Inferior parietal cortex (tissue), 1 donor: ENCODE results near the gene PLAGL2.
"Not testable (repeated sequence)": the region's sequence is repeated elsewhere in the genome, so short reads cannot be mapped to it uniquely, and the experiment has no call there.

Source experiments
- DNase-seq: peaks from one replicate; pipeline ENCODE4 v3.0.0-alpha.2; 2016; ENCODE audit errors: extremely low spot score

Gene PLAGL2

DNA sequence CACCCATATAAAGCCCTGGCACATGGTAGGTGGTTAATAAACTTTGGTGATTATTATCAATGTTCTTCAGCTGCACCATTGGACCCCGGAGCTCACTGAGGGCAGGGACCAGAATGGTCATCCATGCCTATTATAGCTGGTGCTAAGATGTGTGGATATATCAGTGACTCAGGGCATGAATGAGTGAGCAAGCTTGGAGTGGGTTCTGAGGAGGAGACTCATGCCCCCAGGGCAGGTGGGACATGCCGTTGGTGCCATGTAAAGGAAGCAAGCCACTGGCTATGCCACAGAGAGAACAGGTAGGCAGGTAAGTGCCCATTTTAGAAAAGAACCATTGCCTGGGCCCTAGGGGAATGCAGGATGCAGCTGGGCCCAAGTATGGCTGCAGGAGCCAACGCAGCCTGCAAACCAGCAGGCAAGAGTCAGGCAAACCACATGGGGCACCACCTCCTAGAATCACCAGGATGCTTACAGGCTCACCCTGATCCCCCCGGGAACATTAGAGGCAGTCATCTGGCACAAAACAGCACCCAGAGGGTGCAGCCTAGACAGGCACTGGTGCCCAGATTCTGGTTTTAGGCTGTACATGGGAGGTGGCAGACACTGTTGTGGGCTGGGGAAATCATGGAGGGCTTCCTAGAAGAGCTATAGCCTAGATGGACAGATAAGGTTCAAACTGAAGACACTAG, 23.5 kb downstream of the PLAGL2 start:
- no peak for DNase-seq

DNA sequence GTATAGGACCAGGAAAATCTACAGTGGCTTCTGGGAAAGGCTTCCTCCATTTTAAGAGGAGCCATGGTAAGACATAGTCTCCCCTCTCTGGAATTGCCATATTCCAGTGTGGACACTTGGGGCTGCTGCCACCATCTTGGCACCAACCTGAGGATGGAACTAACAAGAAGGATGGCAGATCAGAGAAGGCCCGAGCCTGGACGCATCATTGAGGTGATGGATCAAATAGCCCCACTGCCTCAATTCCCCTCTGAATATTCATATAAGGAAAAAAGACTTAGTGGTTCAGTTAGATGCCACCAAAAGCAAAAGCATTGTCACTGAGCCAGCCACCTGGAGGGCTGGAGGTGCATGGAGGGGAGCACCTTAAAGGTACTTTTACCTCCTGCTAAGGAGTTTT, 25.9 kb downstream of the PLAGL2 start:
- DNase-seq: no peak

DNA sequence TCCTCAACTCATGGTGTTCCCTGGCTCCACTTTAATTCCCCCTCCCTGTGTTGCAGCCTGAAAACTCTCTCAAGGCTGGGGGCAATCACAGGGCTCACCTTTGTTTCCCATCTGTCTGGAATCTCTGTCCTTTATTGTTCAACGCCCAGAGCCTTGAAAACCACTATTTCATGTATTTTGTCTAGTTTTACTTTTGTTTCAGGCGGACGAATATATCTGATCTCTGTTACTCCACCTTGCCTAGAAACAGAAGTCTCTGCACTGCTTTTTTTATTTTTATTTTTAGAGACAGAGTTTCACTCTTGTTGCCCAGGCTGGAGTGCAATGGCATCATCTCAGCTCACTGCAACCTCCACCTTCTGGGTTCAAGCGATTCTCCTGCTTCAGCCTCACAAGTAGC, 27.6 kb downstream of the PLAGL2 start:
- DNase-seq: no peak

DNA sequence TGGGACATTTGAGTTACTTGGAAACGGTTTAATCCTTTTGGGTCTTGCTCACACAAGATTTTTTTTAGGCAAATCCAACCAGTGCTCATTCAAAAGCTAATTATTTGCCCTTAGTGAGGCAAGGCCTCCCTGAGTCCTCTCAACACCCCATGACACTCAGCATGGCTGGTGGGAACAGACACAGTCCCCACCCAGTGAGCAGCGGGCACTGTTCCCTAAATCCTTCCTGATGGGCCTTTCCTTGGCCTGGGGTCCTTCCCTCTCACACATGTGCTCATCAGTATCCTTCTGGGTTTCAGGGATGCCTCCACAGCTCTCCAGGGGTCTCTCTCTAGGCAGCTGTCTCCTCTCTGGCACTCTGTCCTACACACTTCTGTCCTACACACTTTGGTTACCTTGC, 28.0 kb downstream of the PLAGL2 start:
- DNase-seq: no peak

DNA sequence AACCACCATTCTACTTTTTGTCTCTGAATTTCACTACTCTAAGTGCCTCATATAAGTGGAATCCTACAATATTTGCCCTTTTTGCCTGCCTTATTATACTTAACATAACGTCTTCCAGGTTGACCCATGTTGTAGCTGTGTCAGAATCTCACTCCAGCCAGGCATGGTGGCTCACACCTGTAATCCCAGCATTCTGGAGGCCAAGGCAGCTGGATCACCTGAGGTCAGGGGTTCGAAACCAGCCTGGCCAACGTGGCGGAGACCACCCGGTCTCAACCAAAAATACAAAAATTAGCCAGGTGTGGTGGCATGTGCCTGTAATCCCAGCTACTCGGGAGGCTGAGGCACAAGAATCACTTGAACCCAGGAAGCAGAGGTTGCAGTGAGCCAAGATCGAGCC, 29.8 kb downstream of the PLAGL2 start:
- DNase-seq: not testable (repeated sequence)

DNA sequence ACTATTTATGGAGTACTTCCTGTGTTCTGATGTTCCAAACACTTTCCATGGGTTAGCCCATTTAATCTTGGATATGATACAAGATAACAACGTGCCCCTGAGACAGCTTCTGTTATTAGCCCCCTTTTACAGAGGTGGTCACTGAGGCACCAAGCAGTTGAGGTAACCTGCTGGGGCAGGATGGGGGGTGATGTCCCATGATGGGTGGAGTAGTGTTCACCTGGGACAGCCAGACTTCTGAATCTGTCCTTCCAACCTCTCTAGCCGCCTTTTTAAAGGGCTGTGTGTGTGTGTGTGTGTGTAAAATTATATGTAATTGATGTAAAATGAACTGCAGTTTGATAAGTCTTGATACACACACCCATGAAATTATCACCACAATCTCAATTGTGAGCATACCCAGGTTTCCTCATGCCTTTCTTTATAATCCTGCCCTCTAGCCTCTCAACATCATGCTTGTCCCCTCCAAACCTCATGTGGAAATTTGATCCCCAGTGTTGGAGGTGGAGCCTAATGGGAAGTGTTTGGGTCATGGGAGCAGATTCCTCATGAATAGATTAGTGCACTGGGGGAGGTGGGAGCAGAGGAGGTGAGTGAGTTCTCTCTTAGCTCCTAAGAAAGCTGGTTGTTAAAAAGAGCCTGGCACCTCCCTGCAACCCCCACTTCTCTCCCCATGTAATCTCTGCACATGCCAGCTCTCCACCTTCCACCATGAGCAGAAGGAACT, 39.2 kb downstream of the PLAGL2 start:
- no peak for DNase-seq

DNA sequence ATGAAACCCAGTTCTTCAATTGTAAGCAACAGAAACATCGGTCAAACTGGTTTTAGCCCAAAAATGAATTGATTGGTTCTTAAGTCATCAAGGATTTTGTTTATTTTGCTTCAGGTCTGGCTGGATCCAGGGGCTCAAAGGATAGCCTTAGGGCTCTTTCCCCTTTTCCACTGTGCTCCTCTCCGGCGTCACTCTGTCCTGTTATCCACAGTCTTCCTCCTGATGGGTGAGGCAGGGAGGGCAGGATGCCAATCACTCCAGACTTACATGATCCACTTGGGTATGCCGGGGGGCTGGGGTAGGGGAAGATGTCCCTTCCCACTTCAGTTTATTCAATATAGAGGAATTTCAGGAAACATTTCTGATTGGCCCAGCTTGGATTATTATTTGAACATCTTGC, 40.0 kb downstream of the PLAGL2 start:
- DNase-seq: no peak

DNA sequence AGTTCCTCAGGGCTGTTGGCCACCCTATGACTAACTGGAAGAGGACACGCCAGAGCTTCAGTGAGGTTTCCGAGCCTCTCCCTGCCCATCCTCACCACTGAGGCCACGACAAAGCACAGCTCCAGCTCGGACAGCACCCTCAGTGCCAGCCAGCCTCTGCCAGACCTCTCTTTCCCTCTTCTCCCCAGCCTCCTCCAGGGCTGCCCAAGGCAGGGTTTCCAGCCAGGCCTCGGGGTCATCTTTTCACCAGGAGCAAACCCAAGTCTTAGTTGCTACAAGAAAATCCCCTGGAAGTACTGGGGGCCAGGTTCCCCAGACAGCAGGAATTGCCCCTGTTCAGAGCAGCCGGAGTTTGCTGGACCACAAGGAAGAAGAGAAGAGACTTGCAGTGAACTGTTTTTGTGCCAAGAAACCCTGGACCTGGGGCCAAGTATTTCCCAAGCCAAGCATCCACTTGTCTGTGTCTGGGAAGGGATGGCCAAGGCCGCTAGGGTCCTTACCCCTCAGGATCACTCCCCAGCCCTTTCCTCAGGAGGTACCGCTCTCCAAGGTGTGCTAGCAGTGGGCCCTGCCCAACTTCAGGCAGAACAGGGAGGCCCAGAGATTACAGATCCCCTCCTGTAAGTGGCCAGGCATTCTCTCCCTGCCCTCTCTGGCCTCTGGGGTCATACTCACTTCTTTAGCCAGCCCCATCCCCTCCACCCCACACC, 41.6 kb downstream of the PLAGL2 start:
- no peak for DNase-seq

DNA sequence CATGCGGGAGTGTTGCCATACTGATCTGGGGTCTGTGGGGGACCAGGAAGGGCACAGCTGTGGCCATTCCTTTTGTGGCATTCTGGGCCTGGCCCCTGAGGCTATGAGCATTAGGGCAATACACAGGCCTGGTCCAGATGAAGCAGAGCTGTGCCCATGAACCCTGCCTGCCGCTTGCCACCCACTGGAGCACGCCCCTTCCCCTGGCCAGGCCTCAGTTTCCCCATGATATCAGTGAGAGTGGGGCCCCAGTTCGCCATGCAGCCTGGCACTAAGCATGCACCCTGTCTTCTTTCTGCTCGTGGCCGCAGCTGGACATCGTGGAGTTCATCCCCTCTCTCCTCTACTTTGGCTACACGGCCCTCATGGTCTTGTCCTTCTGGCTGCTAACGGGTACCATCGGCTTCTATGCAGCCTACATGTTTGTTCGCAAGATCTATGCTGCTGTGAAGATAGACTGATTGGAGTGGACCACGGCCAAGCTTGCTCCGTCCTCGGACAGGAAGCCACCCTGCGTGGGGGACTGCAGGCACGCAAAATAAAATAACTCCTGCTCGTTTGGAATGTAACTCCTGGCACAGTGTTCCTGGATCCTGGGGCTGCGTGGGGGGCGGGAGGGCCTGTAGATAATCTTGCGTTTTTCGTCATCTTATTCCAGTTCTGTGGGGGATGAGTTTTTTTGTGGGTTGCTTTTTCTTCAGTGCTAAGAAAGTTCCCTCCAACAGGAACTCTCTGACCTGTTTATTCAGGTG, 42.4 kb downstream of the PLAGL2 start:
- DNase-seq: no peak

DNA sequence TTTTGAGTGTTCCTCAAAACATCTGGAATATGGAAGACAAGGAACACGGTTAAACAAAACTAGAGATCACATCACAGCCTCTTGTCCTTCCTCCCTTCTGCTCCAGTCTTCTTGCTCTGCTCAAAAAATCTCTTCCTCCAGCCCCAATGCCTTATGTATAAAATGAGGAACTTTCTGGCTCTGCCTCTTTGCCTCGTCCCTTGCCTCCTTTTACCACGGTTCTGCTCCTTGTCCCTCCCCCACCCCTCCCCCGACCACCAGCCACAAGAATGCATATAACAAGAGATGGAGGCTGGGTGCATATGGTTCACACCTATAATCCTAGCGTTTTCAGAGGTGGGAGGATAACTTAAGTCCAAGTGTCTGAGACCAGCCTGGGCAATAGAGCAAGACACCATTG, 43.6 kb downstream of the PLAGL2 start:
- no peak for DNase-seq

DNA sequence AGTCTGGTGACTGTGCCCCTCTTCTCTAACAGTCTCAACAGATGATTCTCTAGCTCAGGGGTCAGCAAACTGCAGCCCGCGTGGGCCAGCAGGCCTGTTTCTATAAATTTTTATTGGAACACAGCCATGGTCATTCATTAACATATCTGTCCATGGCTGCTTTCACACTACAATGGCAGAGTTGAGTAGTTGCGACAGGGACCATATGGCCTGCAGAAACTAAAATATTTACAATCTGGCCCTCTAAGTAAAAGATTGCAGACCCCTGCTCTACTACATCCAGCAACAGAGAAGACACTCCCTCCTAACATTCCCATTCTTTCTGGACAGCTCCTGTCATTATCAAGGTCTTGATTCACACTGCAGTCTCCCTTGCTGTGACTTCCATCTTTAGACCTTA, 45.2 kb downstream of the PLAGL2 start:
- DNase-seq: no peak

DNA sequence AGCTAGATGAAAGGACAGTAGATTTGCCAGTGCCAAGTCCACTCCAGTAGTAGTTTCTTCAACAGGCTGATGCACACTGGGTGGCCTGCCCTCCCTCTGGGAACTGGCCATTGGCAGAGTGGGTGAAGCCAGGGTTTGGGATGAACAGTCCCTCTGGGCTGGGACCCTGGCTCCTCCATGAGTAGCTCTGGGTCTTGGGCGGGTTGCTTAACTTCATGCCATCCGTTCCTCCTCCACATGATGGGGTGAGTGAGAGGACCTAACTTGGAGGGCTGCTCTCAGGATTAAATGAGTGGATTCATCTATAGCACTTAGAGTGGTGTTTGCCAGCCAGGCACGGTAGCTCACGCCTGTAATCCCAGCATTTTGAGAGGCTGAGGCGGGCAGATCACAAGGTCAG, 47.2 kb downstream of the PLAGL2 start:
- DNase-seq: no peak

DNA sequence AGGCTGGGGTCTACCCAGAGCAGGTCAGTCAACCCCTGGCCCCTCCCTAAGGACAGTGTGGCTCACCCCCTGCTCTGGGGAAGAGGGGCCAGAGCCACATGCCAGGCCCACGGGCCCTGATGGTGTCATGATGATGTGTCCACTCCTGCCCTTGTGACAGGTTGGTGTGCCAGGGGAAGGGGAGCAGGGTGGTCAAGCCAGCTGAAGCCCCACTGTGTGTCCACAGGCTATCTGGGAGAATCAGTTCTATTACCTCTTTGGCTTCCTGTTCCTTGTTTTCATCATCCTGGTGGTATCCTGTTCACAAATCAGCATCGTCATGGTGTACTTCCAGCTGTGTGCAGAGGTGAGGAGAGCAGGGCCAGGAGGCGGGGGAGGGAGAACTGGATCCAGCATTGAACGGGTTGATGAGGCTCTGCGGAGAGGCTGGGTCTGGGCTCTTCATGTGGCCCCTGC, 47.7 kb downstream of the PLAGL2 start:
- no peak for DNase-seq

DNA sequence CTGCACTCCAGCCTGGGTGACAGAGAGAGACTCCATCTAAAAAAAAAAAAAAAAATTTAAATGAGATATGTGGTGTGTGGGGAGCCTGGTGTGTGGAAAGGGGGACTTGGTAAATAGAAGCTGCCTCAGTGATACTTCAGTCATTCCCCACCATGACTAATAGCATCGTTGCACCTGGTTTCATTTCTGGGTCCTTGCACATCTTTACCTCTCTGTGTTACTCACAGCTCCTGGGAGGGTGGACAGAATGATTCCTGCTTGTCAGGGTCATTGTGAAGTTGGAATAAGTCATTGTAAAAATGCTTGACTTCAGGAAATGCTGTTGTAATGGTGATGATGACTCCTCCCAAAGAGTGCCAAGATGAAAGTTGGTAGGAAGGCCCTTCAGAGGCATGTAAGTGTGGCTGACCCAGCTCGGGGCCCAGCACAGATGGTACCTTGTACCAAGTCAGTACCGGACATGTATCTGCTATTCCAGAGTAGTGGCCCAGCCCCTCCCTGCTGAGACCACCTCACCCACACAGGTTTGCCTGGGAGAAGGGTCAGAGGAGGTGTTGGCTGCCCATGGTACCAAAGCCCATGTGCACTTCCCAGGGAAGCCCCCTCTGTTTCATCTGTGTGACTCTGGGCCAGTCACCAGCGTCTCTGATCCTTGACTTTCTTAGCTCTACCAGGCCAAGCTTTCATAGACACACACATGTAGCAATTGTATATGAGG, 48.4 kb downstream of the PLAGL2 start:
- no peak for DNase-seq

DNA sequence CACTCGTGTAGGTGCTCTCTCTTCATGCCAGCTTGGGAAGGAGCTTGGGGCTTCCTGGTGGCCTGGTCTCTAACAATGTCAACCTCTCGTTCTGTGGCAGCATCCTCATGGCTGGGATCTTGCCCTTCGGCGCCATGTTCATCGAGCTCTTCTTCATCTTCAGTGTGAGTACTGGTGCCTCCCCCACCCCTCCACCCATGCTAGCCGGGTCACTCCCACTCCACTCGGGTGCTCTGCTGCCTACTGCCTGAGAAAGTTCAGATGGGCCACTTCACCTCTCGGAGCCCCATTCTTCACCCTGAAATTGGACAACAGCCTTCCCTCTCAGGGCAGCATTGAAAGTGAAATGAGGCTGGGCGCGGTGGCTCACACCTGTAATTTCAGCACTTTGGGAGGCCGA, 49.2 kb downstream of the PLAGL2 start:
- DNase-seq: no peak

DNA sequence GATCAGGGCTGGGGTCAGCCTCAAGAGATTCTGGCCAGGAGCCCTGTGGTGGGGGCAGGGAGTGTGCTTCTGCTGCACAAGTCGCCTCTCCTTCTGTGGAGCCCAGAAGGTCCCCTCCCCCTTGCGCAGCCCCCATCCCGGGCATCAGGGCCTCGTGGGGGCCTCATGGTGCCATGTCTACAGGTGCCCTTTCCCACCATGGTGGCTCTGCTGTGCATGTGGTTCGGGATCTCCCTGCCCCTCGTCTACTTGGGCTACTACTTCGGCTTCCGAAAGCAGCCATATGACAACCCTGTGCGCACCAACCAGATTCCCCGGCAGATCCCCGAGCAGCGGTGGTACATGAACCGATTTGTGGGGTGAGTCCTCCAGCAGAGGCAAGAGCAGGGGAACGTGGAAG, 49.9 kb downstream of the PLAGL2 start:
- no peak for DNase-seq

DNA sequence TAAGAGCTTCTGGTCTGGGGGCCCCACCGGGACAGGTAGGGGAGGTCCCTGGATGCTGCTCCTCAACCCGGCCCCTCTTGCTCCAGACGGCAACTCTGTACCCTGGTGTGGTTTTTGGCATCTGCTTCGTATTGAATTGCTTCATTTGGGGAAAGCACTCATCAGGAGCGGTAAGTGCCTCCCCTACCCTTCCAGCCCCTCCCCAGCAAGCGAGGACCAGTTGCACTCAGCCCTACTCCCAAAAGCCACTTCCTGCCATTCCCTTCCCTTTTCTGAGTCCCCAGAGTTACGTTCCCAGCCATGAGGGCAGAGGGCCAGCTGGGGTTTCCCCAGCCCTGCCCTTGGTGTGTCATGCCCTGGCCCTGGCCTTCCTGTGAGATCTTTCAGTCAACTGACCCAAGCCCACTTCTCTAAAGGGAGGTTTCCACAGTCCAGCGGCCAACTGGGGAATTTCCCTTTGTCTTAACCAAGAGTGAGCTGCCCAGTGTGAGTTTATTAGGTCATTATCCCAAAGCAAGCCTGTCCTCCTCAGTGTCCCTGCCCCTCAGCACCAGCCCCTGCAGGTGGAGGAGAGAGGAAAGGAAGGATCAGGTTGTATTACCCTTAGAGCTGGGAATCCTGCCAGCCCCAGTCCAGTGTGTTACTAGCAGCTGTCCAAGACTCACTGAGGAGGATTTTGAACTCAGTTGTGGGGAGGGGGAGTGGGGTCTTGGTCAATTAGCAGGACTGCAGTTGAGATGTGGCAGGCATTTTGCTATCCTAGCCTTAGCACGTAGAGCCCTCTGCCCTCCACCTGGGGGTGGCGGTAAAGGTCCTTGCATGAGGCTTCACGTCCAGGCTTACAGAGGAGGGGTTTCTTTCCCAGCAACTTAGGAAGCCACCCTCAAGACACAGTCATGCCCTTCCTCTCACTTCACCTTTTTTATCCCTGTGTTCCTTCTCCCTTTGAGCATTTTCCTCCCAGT, 52.2 kb downstream of the PLAGL2 start:
- peak; percentile 18 for DNase-seq

DNA sequence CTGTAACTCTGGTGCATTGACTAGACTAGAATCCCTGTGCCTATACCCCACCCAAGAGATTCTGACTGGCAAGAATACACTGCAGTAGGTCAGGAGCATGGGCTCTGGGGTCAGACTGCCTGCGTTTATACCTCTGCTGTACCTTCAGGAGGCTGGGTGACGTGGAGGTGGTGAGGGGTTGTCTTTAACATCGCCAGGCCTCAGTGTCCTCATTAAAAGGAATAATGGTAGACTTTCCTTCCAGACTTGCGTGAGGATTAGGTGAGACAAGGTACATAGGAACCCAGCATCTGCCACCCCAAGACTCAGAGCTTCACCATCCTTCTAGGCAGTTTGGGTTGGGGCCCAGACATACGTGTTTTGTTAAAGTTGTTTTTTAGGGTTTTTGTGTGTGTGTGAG, 53.8 kb downstream of the PLAGL2 start:
- DNase-seq: no peak

DNA sequence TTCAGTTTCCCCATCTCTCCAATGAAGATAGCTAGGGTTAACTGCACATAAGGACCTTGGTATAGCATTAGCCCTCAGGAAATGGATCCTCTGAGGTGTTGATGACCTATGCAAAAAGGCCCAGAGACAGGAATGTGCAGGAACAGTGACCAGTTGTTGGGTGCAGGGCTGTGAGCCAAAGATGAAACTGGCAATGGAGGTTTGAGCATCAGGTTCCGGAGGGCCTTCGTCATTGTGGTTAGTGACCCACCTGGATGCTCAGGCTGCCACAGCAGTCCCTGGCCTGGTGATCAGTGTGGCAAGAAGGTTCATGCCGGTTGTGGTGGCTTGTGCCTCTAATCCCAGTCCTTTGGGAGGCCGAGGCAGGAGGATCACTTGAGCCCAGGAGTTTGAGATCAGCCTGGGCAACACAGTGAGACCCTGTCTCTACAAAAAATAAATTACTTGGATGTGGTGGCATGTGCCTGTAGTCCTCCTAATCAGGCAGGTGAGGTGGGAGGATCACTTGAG, 54.3 kb downstream of the PLAGL2 start:
- DNase-seq: no peak
